ENCODE data around the gene VTI1A. TPM values are rescaled to one million over a fixed set of nuclear protein-coding genes. Genes with fewer than 3 reads are reported as not detected.

The VTI1A gene
- total RNA-seq, 1 donor from 2014 or later = 35.2 TPM

GRCh38 chr10:112801004-112801403, 354.0 kb downstream of the VTI1A start:
- DNase-seq = no peak
- Mint-ChIP-seq H3K4me3 (no peak overlapping the region), H3K9me3 (no peaks in the 10 kb centered on the region), H3K4me1 (no peaks in the 10 kb centered on the region), H3K27me3 (no peaks in the 10 kb centered on the region), H3K36me3 (ENCODE audit: low read depth) (no peaks in the 10 kb centered on the region), H3K27ac (no peak overlapping the region)
- intact Hi-C loops (cut with micrococcal nuclease) = no loop called here

- no peak for DNase-seq
- no peaks in the 10 kb centered on the region for H3K36me3 Mint-ChIP-seq (ENCODE audit: low read depth)
- H3K4me1 Mint-ChIP-seq = no peaks in the 10 kb centered on the region
- no peak overlapping the region for H3K4me3 Mint-ChIP-seq
- intact Hi-C loops (cut with micrococcal nuclease) = no loop called here
- H3K27me3 Mint-ChIP-seq = no peaks in the 10 kb centered on the region
- no peaks in the 10 kb centered on the region for H3K9me3 Mint-ChIP-seq
- H3K27ac Mint-ChIP-seq = no peak overlapping the region
Observed at GRCh38 chr10:112801748-112802147, 354.7 kb downstream of the VTI1A start.

- Mint-ChIP-seq H3K27me3 (no peaks in the 10 kb centered on the region), H3K4me3 (no peak overlapping the region), H3K9me3 (no peaks in the 10 kb centered on the region), H3K4me1 (no peaks in the 10 kb centered on the region), H3K36me3 (ENCODE audit: low read depth) (no peaks in the 10 kb centered on the region), H3K27ac (no peak overlapping the region)
- intact Hi-C loops (cut with micrococcal nuclease) = no loop called here
- DNase-seq = no peak
Observed at GRCh38 chr10:112802411-112803022, 355.5 kb downstream of the VTI1A start.

GRCh38 chr10:112803961-112804401, 357.0 kb downstream of the VTI1A start:
- no peaks in the 10 kb centered on the region for H3K4me1 Mint-ChIP-seq
- H3K9me3 Mint-ChIP-seq = no peaks in the 10 kb centered on the region
- H3K27me3 Mint-ChIP-seq = no peaks in the 10 kb centered on the region
- DNase-seq = no peak
- no peaks in the 10 kb centered on the region for H3K36me3 Mint-ChIP-seq (ENCODE audit: low read depth)
- intact Hi-C loops (cut with micrococcal nuclease) = no loop called here
- no peak overlapping the region for H3K4me3 Mint-ChIP-seq
- H3K27ac Mint-ChIP-seq = no peak overlapping the region

- H3K9me3 Mint-ChIP-seq = no peaks in the 10 kb centered on the region
- DNase-seq = no peak
- no peaks in the 10 kb centered on the region for H3K4me1 Mint-ChIP-seq
- H3K27me3 Mint-ChIP-seq = no peaks in the 10 kb centered on the region
- no peaks in the 10 kb centered on the region for H3K36me3 Mint-ChIP-seq (ENCODE audit: low read depth)
- no peak overlapping the region for H3K27ac Mint-ChIP-seq
- no peak overlapping the region for H3K4me3 Mint-ChIP-seq
- intact Hi-C loops (cut with micrococcal nuclease) = no loop called here
Observed at GRCh38 chr10:112805254-112805590, 358.2 kb downstream of the VTI1A start.

GRCh38 chr10:112805701-112806100, 358.7 kb downstream of the VTI1A start:
- Mint-ChIP-seq H3K4me1 (no peaks in the 10 kb centered on the region), H3K27me3 (no peaks in the 10 kb centered on the region), H3K4me3 (no peak overlapping the region), H3K36me3 (ENCODE audit: low read depth) (no peaks in the 10 kb centered on the region), H3K27ac (no peak overlapping the region), H3K9me3 (no peaks in the 10 kb centered on the region)
- intact Hi-C loops (cut with micrococcal nuclease) = no loop called here
- DNase-seq = no peak

GRCh38 chr10:112807013-112807412, 360.0 kb downstream of the VTI1A start:
- Mint-ChIP-seq H3K9me3 (no peaks in the 10 kb centered on the region), H3K27ac (no peak overlapping the region), H3K36me3 (ENCODE audit: low read depth) (no peaks in the 10 kb centered on the region), H3K27me3 (no peaks in the 10 kb centered on the region), H3K4me1 (no peaks in the 10 kb centered on the region), H3K4me3 (no peak overlapping the region)
- DNase-seq = no peak
- intact Hi-C loops (cut with micrococcal nuclease) = no loop called here

GRCh38 chr10:112809736-112810135, 362.7 kb downstream of the VTI1A start:
- no peaks in the 10 kb centered on the region for H3K9me3 Mint-ChIP-seq
- DNase-seq = no peak
- no peaks in the 10 kb centered on the region for H3K36me3 Mint-ChIP-seq (ENCODE audit: low read depth)
- intact Hi-C loops (cut with micrococcal nuclease) = no loop called here
- H3K4me3 Mint-ChIP-seq = no peak overlapping the region
- H3K27me3 Mint-ChIP-seq = no peaks in the 10 kb centered on the region
- no peak overlapping the region for H3K27ac Mint-ChIP-seq
- H3K4me1 Mint-ChIP-seq = peaks cover 17% of the 10 kb centered on the region

- no peaks in the 10 kb centered on the region for H3K9me3 Mint-ChIP-seq
- no peak overlapping the region for H3K4me3 Mint-ChIP-seq
- no peak for DNase-seq
- intact Hi-C loops (cut with micrococcal nuclease) = no loop called here
- no peaks in the 10 kb centered on the region for H3K27me3 Mint-ChIP-seq
- peaks cover 23% of the 10 kb centered on the region for H3K4me1 Mint-ChIP-seq
- H3K36me3 Mint-ChIP-seq (ENCODE audit: low read depth) = no peaks in the 10 kb centered on the region
- H3K27ac Mint-ChIP-seq = no peak overlapping the region
Observed at GRCh38 chr10:112810711-112811151, 363.7 kb downstream of the VTI1A start.

GRCh38 chr10:112811741-112812551, 364.9 kb downstream of the VTI1A start:
- no peaks in the 10 kb centered on the region for H3K9me3 Mint-ChIP-seq
- no peak overlapping the region for H3K27ac Mint-ChIP-seq
- no peak overlapping the region for H3K4me3 Mint-ChIP-seq
- peaks cover 25% of the 10 kb centered on the region for H3K4me1 Mint-ChIP-seq
- intact Hi-C loops (cut with micrococcal nuclease) = no loop called here
- DNase-seq = no peak
- no peaks in the 10 kb centered on the region for H3K27me3 Mint-ChIP-seq
- H3K36me3 Mint-ChIP-seq (ENCODE audit: low read depth) = no peaks in the 10 kb centered on the region

GRCh38 chr10:112812586-112812985, 365.6 kb downstream of the VTI1A start:
- DNase-seq = no peak
- Mint-ChIP-seq H3K27ac (no peak overlapping the region), H3K27me3 (no peaks in the 10 kb centered on the region), H3K9me3 (no peaks in the 10 kb centered on the region), H3K36me3 (ENCODE audit: low read depth) (no peaks in the 10 kb centered on the region), H3K4me3 (no peak overlapping the region), H3K4me1 (peaks cover 25% of the 10 kb centered on the region)
- intact Hi-C loops (cut with micrococcal nuclease) = no loop called here

- intact Hi-C loops (cut with micrococcal nuclease) = no loop called here
- Mint-ChIP-seq H3K27ac (no peak overlapping the region), H3K9me3 (no peaks in the 10 kb centered on the region), H3K4me3 (no peak overlapping the region), H3K4me1 (peaks cover 25% of the 10 kb centered on the region), H3K27me3 (no peaks in the 10 kb centered on the region), H3K36me3 (ENCODE audit: low read depth) (no peaks in the 10 kb centered on the region)
- no peak for DNase-seq
Observed at GRCh38 chr10:112813866-112814591, 367.0 kb downstream of the VTI1A start.

- intact Hi-C loops (cut with micrococcal nuclease) = no loop called here
- Mint-ChIP-seq H3K27ac (no peak overlapping the region), H3K4me1 (peaks cover 25% of the 10 kb centered on the region), H3K9me3 (no peaks in the 10 kb centered on the region), H3K27me3 (no peaks in the 10 kb centered on the region), H3K4me3 (no peak overlapping the region), H3K36me3 (ENCODE audit: low read depth) (no peaks in the 10 kb centered on the region)
- DNase-seq = no peak
Observed at GRCh38 chr10:112815269-112816032, 368.4 kb downstream of the VTI1A start.

GRCh38 chr10:112816033-112816430, 369.0 kb downstream of the VTI1A start:
- H3K9me3 Mint-ChIP-seq = no peaks in the 10 kb centered on the region
- H3K36me3 Mint-ChIP-seq (ENCODE audit: low read depth) = no peaks in the 10 kb centered on the region
- H3K4me1 Mint-ChIP-seq = peaks cover 25% of the 10 kb centered on the region
- H3K27ac Mint-ChIP-seq = no peak overlapping the region
- no peaks in the 10 kb centered on the region for H3K27me3 Mint-ChIP-seq
- no peak overlapping the region for H3K4me3 Mint-ChIP-seq
- intact Hi-C loops (cut with micrococcal nuclease) = no loop called here
- no peak for DNase-seq
